SK-N-SH treated with all-trans-retinoic acid at 6 μM for 48 hours (cell line): ENCODE measurements around the gene LAD1.

Experiments
- ARNTL ChIP-seq: fragments of 450-650 bp; formaldehyde crosslinking; IDR thresholded peaks from 2 replicates; pipeline ENCODE4 v1.5.0; 2020; ENCODE audit warnings: low read depth, mild to moderate bottlenecking, moderate library complexity, borderline replicate concordance
- BACH2 ChIP-seq: fragments of 250-450 bp; sonication (Bioruptor Pico); IDR thresholded peaks from 2 replicates; pipeline ENCODE4 v1.9.0; 2021; ENCODE audit warnings: mild to moderate bottlenecking, borderline replicate concordance
- GLIS3 ChIP-seq: fragments of 250-450 bp; sonication (Bioruptor Pico); IDR thresholded peaks from 2 replicates; pipeline ENCODE4 v1.5.0; 2020; ENCODE audit warnings: mild to moderate bottlenecking, moderate library complexity
- PPARA ChIP-seq: fragments of 250-450 bp; sonication (Bioruptor Pico); IDR thresholded peaks from 2 replicates; pipeline ENCODE4 v1.5.0; 2020; ENCODE audit warnings: mild to moderate bottlenecking, borderline replicate concordance
- TCF4 ChIP-seq: fragments of 250-450 bp; sonication (Bioruptor Pico); IDR thresholded peaks from 2 replicates; pipeline ENCODE4 v1.8.0; 2021; ENCODE audit warnings: mild to moderate bottlenecking, moderate library complexity, borderline replicate concordance
- TOX ChIP-seq: fragments of 250-450 bp; sonication (Bioruptor Pico); IDR thresholded peaks from 2 replicates; pipeline ENCODE4 v1.8.0; 2021; ENCODE audit warnings: mild to moderate bottlenecking, moderate library complexity, borderline replicate concordance
- ZFP30 ChIP-seq: fragments of 450-650 bp; formaldehyde crosslinking; IDR thresholded peaks from 2 replicates; pipeline ENCODE4 v1.5.0; 2022; ENCODE audit warnings: mild to moderate bottlenecking, moderate library complexity
- ZNF8 ChIP-seq: fragments of 450-650 bp; formaldehyde crosslinking; IDR thresholded peaks from 2 replicates; pipeline ENCODE4 v1.5.0; 2020; ENCODE audit warnings: mild to moderate bottlenecking, moderate library complexity
- TF ChIP-seq, protein P1 (sequence below): fragments of 250-450 bp; sonication (Bioruptor Pico); IDR thresholded peaks from 2 replicates; pipeline ENCODE4 v1.8.0; 2020; ENCODE audit warnings: mild to moderate bottlenecking, moderate library complexity, borderline replicate concordance
- TF ChIP-seq, protein P2 (sequence below): fragments of 250-450 bp; sonication (Bioruptor Pico); IDR thresholded peaks from 2 replicates; pipeline ENCODE4 v1.5.1; 2021; ENCODE audit warnings: mild to moderate bottlenecking, moderate library complexity

DNA sequence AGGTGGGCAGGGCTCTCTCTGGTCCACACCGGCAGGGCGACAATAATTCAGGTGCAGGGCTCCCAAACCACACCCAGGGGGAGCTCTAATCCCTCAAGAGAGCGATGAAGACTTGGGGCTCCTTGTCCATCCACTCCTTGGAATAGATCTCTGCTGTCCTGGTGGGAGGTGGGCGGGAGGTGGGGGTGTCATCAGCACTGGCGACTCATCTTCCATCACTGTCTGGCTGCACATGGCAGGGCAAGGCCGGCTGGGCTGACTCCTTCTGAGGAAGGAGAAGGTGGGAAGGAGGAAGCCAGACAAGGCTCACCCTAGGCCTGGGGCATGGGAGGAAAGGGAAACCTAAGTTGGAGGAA lies 50.9 kb downstream of the LAD1 start:
- TF ChIP-seq, protein P1, sequence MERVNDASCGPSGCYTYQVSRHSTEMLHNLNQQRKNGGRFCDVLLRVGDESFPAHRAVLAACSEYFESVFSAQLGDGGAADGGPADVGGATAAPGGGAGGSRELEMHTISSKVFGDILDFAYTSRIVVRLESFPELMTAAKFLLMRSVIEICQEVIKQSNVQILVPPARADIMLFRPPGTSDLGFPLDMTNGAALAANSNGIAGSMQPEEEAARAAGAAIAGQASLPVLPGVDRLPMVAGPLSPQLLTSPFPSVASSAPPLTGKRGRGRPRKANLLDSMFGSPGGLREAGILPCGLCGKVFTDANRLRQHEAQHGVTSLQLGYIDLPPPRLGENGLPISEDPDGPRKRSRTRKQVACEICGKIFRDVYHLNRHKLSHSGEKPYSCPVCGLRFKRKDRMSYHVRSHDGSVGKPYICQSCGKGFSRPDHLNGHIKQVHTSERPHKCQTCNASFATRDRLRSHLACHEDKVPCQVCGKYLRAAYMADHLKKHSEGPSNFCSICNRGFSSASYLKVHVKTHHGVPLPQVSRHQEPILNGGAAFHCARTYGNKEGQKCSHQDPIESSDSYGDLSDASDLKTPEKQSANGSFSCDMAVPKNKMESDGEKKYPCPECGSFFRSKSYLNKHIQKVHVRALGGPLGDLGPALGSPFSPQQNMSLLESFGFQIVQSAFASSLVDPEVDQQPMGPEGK = no peak
- TF ChIP-seq, protein P2, sequence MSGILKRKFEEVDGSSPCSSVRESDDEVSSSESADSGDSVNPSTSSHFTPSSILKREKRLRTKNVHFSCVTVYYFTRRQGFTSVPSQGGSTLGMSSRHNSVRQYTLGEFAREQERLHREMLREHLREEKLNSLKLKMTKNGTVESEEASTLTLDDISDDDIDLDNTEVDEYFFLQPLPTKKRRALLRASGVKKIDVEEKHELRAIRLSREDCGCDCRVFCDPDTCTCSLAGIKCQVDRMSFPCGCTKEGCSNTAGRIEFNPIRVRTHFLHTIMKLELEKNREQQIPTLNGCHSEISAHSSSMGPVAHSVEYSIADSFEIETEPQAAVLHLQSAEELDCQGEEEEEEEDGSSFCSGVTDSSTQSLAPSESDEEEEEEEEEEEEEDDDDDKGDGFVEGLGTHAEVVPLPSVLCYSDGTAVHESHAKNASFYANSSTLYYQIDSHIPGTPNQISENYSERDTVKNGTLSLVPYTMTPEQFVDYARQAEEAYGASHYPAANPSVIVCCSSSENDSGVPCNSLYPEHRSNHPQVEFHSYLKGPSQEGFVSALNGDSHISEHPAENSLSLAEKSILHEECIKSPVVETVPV (CRISPR knock-in tag) = no peak
- TF ChIP-seq BACH2 (CRISPR knock-in tag) (no peak), TOX (CRISPR knock-in tag) (no peak), ZNF8 (CRISPR knock-in tag) (no peak), PPARA (CRISPR knock-in tag) (no peak), ZFP30 (CRISPR knock-in tag) (no peak), TCF4 (no peak), ARNTL (CRISPR knock-in tag) (no peak), GLIS3 (CRISPR knock-in tag) (no peak)
